ENCODE data around the gene UPP1. TPM values are rescaled to one million over a fixed set of nuclear protein-coding genes. Genes with fewer than 3 reads are reported as not detected.

UPP1 gene
- polyA plus RNA-seq, 1 donor from 2014 or later = 19.5 TPM

DNA sequence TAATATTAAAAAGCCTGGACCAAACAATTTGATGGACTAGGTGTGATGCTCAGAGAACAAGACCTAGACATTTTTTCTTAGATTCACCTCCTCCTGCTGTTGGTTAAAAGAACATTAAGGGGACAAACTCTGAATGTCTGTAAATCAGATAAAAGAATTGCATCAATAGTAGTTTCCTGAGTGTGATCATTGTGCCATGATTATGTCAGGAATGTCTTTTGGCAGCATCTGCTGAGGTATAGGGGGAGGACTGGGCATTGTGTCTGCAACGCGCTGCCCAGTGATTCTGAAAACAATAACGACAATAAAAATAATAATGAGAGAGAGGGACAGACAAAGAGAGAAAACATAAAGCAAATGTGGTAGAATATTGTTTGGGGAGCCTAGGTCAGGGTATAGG lies 46.8 kb upstream of the UPP1 start:
- TF ChIP-seq, protein P1, sequence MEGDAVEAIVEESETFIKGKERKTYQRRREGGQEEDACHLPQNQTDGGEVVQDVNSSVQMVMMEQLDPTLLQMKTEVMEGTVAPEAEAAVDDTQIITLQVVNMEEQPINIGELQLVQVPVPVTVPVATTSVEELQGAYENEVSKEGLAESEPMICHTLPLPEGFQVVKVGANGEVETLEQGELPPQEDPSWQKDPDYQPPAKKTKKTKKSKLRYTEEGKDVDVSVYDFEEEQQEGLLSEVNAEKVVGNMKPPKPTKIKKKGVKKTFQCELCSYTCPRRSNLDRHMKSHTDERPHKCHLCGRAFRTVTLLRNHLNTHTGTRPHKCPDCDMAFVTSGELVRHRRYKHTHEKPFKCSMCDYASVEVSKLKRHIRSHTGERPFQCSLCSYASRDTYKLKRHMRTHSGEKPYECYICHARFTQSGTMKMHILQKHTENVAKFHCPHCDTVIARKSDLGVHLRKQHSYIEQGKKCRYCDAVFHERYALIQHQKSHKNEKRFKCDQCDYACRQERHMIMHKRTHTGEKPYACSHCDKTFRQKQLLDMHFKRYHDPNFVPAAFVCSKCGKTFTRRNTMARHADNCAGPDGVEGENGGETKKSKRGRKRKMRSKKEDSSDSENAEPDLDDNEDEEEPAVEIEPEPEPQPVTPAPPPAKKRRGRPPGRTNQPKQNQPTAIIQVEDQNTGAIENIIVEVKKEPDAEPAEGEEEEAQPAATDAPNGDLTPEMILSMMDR (IDR thresholded peaks at IDR 0.05; ENCODE audit: poor library complexity, severe bottlenecking) = no peak
- TF ChIP-seq TAF1 (IDR thresholded peaks at IDR 0.05; ENCODE audit: low read depth) = no peak
- TF ChIP-seq RAD21 (conservative IDR thresholded peaks at IDR 0.05) = no peak
- no peak for TF ChIP-seq SMC3 (conservative IDR thresholded peaks at IDR 0.05; ENCODE audit: poor library complexity)
- no peak for TF ChIP-seq EP300 (conservative IDR thresholded peaks at IDR 0.05; ENCODE audit: poor library complexity, severe bottlenecking)
- no peak for TF ChIP-seq EZH2 (IDR thresholded peaks at IDR 0.05; ENCODE audit: borderline replicate concordance, insufficient read depth, low read length, poor library complexity, severe bottlenecking)
- no peak for TF ChIP-seq POLR2AphosphoS5 (IDR thresholded peaks at IDR 0.05)
- no peak for TF ChIP-seq MXI1 (conservative IDR thresholded peaks at IDR 0.05; ENCODE audit: poor library complexity, severe bottlenecking)
- TF ChIP-seq, protein P2, sequence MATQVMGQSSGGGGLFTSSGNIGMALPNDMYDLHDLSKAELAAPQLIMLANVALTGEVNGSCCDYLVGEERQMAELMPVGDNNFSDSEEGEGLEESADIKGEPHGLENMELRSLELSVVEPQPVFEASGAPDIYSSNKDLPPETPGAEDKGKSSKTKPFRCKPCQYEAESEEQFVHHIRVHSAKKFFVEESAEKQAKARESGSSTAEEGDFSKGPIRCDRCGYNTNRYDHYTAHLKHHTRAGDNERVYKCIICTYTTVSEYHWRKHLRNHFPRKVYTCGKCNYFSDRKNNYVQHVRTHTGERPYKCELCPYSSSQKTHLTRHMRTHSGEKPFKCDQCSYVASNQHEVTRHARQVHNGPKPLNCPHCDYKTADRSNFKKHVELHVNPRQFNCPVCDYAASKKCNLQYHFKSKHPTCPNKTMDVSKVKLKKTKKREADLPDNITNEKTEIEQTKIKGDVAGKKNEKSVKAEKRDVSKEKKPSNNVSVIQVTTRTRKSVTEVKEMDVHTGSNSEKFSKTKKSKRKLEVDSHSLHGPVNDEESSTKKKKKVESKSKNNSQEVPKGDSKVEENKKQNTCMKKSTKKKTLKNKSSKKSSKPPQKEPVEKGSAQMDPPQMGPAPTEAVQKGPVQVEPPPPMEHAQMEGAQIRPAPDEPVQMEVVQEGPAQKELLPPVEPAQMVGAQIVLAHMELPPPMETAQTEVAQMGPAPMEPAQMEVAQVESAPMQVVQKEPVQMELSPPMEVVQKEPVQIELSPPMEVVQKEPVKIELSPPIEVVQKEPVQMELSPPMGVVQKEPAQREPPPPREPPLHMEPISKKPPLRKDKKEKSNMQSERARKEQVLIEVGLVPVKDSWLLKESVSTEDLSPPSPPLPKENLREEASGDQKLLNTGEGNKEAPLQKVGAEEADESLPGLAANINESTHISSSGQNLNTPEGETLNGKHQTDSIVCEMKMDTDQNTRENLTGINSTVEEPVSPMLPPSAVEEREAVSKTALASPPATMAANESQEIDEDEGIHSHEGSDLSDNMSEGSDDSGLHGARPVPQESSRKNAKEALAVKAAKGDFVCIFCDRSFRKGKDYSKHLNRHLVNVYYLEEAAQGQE (IDR thresholded peaks at IDR 0.05; ENCODE audit: borderline replicate concordance) = no peak
- Histone ChIP-seq H3K79me2 (replicated peaks; ENCODE audit: insufficient read depth, low read length) (no peaks in the 10 kb centered on the region), H3K9me2 (ENCODE audit: insufficient read depth, low read length) (no peaks in the 10 kb centered on the region), H3F3A (ENCODE audit: insufficient read depth, low read length, poor library complexity, severe bottlenecking) (no peaks in the 10 kb centered on the region), H3K27ac (ENCODE audit: low read length) (no peak overlapping the region), H3K9me3 (ENCODE audit: low read length) (no peaks in the 10 kb centered on the region), H3K4me2 (ENCODE audit: low read length) (no peak overlapping the region), H4K20me1 (ENCODE audit: insufficient read depth) (no peaks in the 10 kb centered on the region), H2AFZ (ENCODE audit: low read depth, low read length) (no peak overlapping the region), H3K4me3 (ENCODE audit: low read length) (no peak overlapping the region), H3K36me3 (ENCODE audit: insufficient read depth, low read length) (no peaks in the 10 kb centered on the region), H3K27me3 (ENCODE audit: insufficient read depth, low read depth, low read length) (peaks cover 6% of the 10 kb centered on the region), H3K9ac (ENCODE audit: low read length) (no peak overlapping the region)

DNA sequence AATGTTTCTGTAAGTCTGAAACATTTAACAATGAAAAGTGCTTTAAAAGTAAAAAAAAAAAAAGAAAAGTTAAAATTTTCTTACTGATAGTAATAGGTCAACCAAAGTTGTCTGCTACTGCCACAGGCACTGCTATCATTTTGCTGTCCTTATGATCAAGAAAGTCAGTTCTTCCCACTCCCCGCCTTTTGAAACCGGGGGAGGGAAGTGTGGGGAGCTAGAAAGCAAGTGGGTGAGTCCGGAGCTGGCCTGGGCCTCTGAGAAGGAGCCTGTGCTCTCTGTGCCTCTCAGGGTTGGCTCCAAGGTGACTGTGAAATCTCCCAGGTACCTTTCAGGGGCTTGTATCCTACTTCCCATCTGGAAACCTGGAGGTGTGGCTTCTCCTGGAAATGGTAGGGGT lies 46.4 kb upstream of the UPP1 start:
- H3K36me3 ChIP-seq (ENCODE audit: insufficient read depth, low read length) = no peaks in the 10 kb centered on the region
- H3K9me2 ChIP-seq (ENCODE audit: insufficient read depth, low read length) = no peaks in the 10 kb centered on the region
- H3F3A ChIP-seq (ENCODE audit: insufficient read depth, low read length, poor library complexity, severe bottlenecking) = no peaks in the 10 kb centered on the region
- H3K79me2 ChIP-seq (replicated peaks; ENCODE audit: insufficient read depth, low read length) = no peaks in the 10 kb centered on the region
- no peak overlapping the region for H3K27ac ChIP-seq (ENCODE audit: low read length)
- no peaks in the 10 kb centered on the region for H3K9me3 ChIP-seq (ENCODE audit: low read length)
- H3K4me2 ChIP-seq (ENCODE audit: low read length) = no peak overlapping the region
- TF ChIP-seq TAF1 (IDR thresholded peaks at IDR 0.05; ENCODE audit: low read depth) (no peak), MXI1 (conservative IDR thresholded peaks at IDR 0.05; ENCODE audit: poor library complexity, severe bottlenecking) (no peak), EZH2 (IDR thresholded peaks at IDR 0.05; ENCODE audit: borderline replicate concordance, insufficient read depth, low read length, poor library complexity, severe bottlenecking) (no peak)
- TF ChIP-seq, protein P2 (IDR thresholded peaks at IDR 0.05; ENCODE audit: borderline replicate concordance) = no peak
- H2AFZ ChIP-seq (ENCODE audit: low read depth, low read length) = no peak overlapping the region
- H3K9ac ChIP-seq (ENCODE audit: low read length) = no peak overlapping the region
- no peaks in the 10 kb centered on the region for H4K20me1 ChIP-seq (ENCODE audit: insufficient read depth)
- H3K27me3 ChIP-seq (ENCODE audit: insufficient read depth, low read depth, low read length) = peaks cover 2% of the 10 kb centered on the region
- H3K4me3 ChIP-seq (ENCODE audit: low read length) = no peak overlapping the region
